Measurements from ENCODE around the gene FCRL4. TPM values are rescaled to one million over a fixed set of nuclear protein-coding genes. Genes with fewer than 3 reads are reported as not detected.
A peak's percentile ranks its signal among the peaks of the same experiment; 100 is the strongest.

FCRL4 gene
- total and polyA plus RNA-seq, 10 of the 15 experiments (the other 5 are each of a cell fraction or from before 2014, with no cell fraction given) = 0.09 to 0.44 (median 0.26) TPM; not detected in 1

DNA sequence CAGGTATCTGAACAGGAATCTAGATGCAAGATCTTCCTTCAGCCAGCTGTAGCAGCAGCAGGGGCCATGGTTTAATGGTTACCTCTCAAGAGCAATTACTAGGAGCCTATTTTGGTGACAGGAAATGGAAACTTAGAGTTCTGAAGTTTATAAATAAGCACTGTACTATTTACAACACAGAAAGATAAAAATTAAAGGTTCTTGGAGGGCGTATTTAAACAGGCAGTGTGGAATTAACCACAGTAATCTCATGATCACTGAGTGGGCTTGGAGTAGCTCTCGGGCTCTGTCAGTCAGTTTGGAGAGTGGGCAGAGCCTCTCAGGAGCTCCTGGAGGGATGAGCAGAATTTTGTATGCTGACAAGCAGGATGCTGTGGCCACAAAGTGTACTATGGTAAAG, 35.4 kb downstream of the FCRL4 start (continued):
- TF ChIP-seq, protein P1, sequence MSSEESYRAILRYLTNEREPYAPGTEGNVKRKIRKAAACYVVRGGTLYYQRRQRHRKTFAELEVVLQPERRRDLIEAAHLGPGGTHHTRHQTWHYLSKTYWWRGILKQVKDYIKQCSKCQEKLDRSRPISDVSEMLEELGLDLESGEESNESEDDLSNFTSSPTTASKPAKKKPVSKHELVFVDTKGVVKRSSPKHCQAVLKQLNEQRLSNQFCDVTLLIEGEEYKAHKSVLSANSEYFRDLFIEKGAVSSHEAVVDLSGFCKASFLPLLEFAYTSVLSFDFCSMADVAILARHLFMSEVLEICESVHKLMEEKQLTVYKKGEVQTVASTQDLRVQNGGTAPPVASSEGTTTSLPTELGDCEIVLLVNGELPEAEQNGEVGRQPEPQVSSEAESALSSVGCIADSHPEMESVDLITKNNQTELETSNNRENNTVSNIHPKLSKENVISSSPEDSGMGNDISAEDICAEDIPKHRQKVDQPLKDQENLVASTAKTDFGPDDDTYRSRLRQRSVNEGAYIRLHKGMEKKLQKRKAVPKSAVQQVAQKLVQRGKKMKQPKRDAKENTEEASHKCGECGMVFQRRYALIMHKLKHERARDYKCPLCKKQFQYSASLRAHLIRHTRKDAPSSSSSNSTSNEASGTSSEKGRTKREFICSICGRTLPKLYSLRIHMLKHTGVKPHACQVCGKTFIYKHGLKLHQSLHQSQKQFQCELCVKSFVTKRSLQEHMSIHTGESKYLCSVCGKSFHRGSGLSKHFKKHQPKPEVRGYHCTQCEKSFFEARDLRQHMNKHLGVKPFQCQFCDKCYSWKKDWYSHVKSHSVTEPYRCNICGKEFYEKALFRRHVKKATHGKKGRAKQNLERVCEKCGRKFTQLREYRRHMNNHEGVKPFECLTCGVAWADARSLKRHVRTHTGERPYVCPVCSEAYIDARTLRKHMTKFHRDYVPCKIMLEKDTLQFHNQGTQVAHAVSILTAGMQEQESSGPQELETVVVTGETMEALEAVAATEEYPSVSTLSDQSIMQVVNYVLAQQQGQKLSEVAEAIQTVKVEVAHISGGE (CRISPR knock-in tag; IDR thresholded peaks at IDR 0.05) = no peak
- TF ChIP-seq FOXK2 (IDR thresholded peaks at IDR 0.05) (no peak), EP300 (IDR thresholded peaks at IDR 0.05; ENCODE audit: borderline replicate concordance in 1 of 2, control insufficient read depth in 1 of 2, low read depth in 2 of 2, low read length in 2 of 2) (peak; percentile 47 to 83; a peak in 1 of 4 replicates), RB1 (IDR thresholded peaks at IDR 0.05; ENCODE audit: borderline replicate concordance) (no peak), YY1 (IDR thresholded peaks at IDR 0.05; ENCODE audit: low read depth, low read length) (peak; percentile 49; the same call in 1 of the 2 replicates), ZNF217 (IDR thresholded peaks at IDR 0.05) (0 out of 2 replicates have a peak, but pooled peaks have one; percentile 59), POLR2AphosphoS5 (IDR thresholded peaks at IDR 0.05; ENCODE audit: low read length) (no peak), GATAD2B (conservative IDR thresholded peaks at IDR 0.05; ENCODE audit: low read depth) (peak; percentile 41; the same call in 1 of the 2 replicates), BMI1 (IDR thresholded peaks at IDR 0.05; ENCODE audit: borderline replicate concordance) (no peak), SMAD1 (IDR thresholded peaks at IDR 0.05; ENCODE audit: low read depth, partially characterized antibody) (no peak), RFX5 (IDR thresholded peaks at IDR 0.05; ENCODE audit: low read depth, low read length) (no peak), IRF4 (IDR thresholded peaks at IDR 0.05; ENCODE audit: low read depth, low read length) (no peak), ZNF274 (IDR thresholded peaks at IDR 0.05; ENCODE audit: insufficient read depth, insufficient read length) (no peak), SMARCA5 (IDR thresholded peaks at IDR 0.05) (no peak), NFYA (IDR thresholded peaks at IDR 0.05; ENCODE audit: borderline replicate concordance, low read depth, low read length) (no peak)
- TF ChIP-seq, protein P2, sequence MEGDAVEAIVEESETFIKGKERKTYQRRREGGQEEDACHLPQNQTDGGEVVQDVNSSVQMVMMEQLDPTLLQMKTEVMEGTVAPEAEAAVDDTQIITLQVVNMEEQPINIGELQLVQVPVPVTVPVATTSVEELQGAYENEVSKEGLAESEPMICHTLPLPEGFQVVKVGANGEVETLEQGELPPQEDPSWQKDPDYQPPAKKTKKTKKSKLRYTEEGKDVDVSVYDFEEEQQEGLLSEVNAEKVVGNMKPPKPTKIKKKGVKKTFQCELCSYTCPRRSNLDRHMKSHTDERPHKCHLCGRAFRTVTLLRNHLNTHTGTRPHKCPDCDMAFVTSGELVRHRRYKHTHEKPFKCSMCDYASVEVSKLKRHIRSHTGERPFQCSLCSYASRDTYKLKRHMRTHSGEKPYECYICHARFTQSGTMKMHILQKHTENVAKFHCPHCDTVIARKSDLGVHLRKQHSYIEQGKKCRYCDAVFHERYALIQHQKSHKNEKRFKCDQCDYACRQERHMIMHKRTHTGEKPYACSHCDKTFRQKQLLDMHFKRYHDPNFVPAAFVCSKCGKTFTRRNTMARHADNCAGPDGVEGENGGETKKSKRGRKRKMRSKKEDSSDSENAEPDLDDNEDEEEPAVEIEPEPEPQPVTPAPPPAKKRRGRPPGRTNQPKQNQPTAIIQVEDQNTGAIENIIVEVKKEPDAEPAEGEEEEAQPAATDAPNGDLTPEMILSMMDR (IDR thresholded peaks at IDR 0.05 in 2 of 3, conservative IDR thresholded peaks at IDR 0.05 in 1 of 3; ENCODE audit: control insufficient read depth in 2 of 3, extremely low read depth in 1 of 3, insufficient read depth in 1 of 3, low read depth in 3 of 3, low read length in 3 of 3) = no peak
- TF ChIP-seq, protein P3, sequence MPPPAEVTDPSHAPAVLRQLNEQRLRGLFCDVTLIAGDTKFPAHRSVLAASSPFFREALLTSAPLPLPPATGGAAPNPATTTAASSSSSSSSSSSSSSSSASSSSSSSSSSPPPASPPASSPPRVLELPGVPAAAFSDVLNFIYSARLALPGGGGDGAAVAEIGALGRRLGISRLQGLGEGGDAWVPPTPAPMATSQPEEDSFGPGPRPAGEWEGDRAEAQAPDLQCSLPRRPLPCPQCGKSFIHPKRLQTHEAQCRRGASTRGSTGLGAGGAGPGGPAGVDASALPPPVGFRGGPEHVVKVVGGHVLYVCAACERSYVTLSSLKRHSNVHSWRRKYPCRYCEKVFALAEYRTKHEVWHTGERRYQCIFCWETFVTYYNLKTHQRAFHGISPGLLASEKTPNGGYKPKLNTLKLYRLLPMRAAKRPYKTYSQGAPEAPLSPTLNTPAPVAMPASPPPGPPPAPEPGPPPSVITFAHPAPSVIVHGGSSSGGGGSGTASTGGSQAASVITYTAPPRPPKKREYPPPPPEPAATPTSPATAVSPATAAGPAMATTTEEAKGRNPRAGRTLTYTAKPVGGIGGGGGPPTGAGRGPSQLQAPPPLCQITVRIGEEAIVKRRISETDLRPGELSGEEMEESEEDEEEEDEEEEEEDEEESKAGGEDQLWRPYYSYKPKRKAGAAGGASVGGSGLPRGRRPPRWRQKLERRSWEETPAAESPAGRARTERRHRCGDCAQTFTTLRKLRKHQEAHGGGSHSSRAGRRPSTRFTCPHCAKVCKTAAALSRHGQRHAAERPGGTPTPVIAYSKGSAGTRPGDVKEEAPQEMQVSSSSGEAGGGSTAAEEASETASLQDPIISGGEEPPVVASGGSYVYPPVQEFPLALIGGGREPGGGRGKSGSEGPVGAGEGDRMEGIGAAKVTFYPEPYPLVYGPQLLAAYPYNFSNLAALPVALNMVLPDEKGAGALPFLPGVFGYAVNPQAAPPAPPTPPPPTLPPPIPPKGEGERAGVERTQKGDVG (CRISPR knock-in tag; IDR thresholded peaks at IDR 0.05) = no peak
- TF ChIP-seq, protein P4, sequence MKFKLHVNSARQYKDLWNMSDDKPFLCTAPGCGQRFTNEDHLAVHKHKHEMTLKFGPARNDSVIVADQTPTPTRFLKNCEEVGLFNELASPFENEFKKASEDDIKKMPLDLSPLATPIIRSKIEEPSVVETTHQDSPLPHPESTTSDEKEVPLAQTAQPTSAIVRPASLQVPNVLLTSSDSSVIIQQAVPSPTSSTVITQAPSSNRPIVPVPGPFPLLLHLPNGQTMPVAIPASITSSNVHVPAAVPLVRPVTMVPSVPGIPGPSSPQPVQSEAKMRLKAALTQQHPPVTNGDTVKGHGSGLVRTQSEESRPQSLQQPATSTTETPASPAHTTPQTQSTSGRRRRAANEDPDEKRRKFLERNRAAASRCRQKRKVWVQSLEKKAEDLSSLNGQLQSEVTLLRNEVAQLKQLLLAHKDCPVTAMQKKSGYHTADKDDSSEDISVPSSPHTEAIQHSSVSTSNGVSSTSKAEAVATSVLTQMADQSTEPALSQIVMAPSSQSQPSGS (IDR thresholded peaks at IDR 0.05; ENCODE audit: low read length) = peak; percentile 53; the same call in 1 of the 2 replicates
- TF ChIP-seq, protein P5, sequence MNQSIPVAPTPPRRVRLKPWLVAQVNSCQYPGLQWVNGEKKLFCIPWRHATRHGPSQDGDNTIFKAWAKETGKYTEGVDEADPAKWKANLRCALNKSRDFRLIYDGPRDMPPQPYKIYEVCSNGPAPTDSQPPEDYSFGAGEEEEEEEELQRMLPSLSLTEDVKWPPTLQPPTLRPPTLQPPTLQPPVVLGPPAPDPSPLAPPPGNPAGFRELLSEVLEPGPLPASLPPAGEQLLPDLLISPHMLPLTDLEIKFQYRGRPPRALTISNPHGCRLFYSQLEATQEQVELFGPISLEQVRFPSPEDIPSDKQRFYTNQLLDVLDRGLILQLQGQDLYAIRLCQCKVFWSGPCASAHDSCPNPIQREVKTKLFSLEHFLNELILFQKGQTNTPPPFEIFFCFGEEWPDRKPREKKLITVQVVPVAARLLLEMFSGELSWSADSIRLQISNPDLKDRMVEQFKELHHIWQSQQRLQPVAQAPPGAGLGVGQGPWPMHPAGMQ (IDR thresholded peaks at IDR 0.05; ENCODE audit: borderline replicate concordance) = no peak
